Activated CD8-positive, alpha-beta memory T cell treated with anti-CD3 and anti-CD28 coated beads for 48 hours (primary cell): ENCODE measurements around the gene PTGR3.

Source experiments
- DNase-seq, 3 experiments: peaks; one replicate each; pipeline ENCODE4 v3.0.0-alpha.2; 2020; ENCODE audit warnings: low read depth in 2 of 3, low spot score in 2 of 3

PTGR3 gene

GRCh38 chr18:75209129-75209950, at the start of gene PTGR3:
Gene PTGR3 (minus strand): TSS chr18:75209139. CDS start chr18:75209058, 81 bp downstream.
- peak in 2 of 3 experiments; percentile 41 to 64 for DNase-seq

- no peak for DNase-seq
Measured at GRCh38 chr18:75257605-75258004, 48.7 kb upstream of the PTGR3 start.

GRCh38 chr18:75256376-75256775, 47.4 kb upstream of the PTGR3 start:
- DNase-seq: no peak

GRCh38 chr18:75255094-75255493, 46.2 kb upstream of the PTGR3 start:
- no peak for DNase-seq

GRCh38 chr18:75253784-75254183, 44.8 kb upstream of the PTGR3 start:
- DNase-seq: no peak

GRCh38 chr18:75253043-75253442, 44.1 kb upstream of the PTGR3 start:
- DNase-seq: no peak

- DNase-seq: no peak
Measured at GRCh38 chr18:75252136-75252535, 43.2 kb upstream of the PTGR3 start.

- DNase-seq: no peak
Measured at GRCh38 chr18:75251466-75251865, 42.5 kb upstream of the PTGR3 start.

- no peak for DNase-seq
Measured at GRCh38 chr18:75250471-75250821, 41.5 kb upstream of the PTGR3 start.

GRCh38 chr18:75249672-75250470, 40.9 kb upstream of the PTGR3 start:
- DNase-seq: no peak

- DNase-seq: no peak
Measured at GRCh38 chr18:75249175-75249518, 40.2 kb upstream of the PTGR3 start.

GRCh38 chr18:75248426-75249174, 39.7 kb upstream of the PTGR3 start:
- no peak for DNase-seq

- no peak for DNase-seq
Measured at GRCh38 chr18:75247611-75248421, 38.9 kb upstream of the PTGR3 start.

- DNase-seq: no peak
Measured at GRCh38 chr18:75246721-75247610, 38.0 kb upstream of the PTGR3 start.

- no peak for DNase-seq
Measured at GRCh38 chr18:75244351-75245313, 35.7 kb upstream of the PTGR3 start.

GRCh38 chr18:75241705-75242104, 32.8 kb upstream of the PTGR3 start:
- no peak for DNase-seq

- DNase-seq: no peak
Measured at GRCh38 chr18:75240433-75240832, 31.5 kb upstream of the PTGR3 start.

- no peak for DNase-seq
Measured at GRCh38 chr18:75238786-75239185, 29.8 kb upstream of the PTGR3 start.

- no peak for DNase-seq
Measured at GRCh38 chr18:75238100-75238499, 29.2 kb upstream of the PTGR3 start.
